Measurements from ENCODE around the gene SPRED3. TPM values are rescaled to one million over a fixed set of nuclear protein-coding genes. Genes with fewer than 3 reads are reported as not detected.

SPRED3 gene
- total RNA-seq, 1 experiment from 2014 or later: 5.6 TPM

GRCh38 chr19:38378866-38379265, 9.6 kb upstream of the SPRED3 start:
- Mint-ChIP-seq H3K27ac (ENCODE audit: low read depth, unreplicated experiment) (no peak overlapping the region), H3K4me1 (ENCODE audit: insufficient read depth, unreplicated experiment) (peaks cover 19% of the 10 kb centered on the region), H3K36me3 (ENCODE audit: insufficient read depth, unreplicated experiment) (peaks cover 71% of the 10 kb centered on the region), H3K9me3 (ENCODE audit: unreplicated experiment) (no peaks in the 10 kb centered on the region), H3K4me3 (ENCODE audit: unreplicated experiment) (no peak overlapping the region), H3K27me3 (ENCODE audit: insufficient read depth, unreplicated experiment) (no peaks in the 10 kb centered on the region)
- intact Hi-C loops (cut with micrococcal nuclease): no loop called here
- TF ChIP-seq CTCF (IDR thresholded peaks at IDR 0.05; ENCODE audit: unreplicated experiment): no peak
- BruUV-seq (replicated peaks): no TSS peak
- DNase-seq (ENCODE audit: unreplicated experiment): no peak
- ChIA-PET CTCF (interaction anchor here (0.6 kb wide), 1 partner anchor 497 kb away, joined by 3 read pairs; no protein-coding TSS in a partner anchor), POLR2A (no interaction called here)

- H3K27ac Mint-ChIP-seq (ENCODE audit: low read depth, unreplicated experiment): no peak overlapping the region
- H3K9me3 Mint-ChIP-seq (ENCODE audit: unreplicated experiment): no peaks in the 10 kb centered on the region
- TF ChIP-seq CTCF (IDR thresholded peaks at IDR 0.05; ENCODE audit: unreplicated experiment): no peak
- no peak for DNase-seq (ENCODE audit: unreplicated experiment)
- POLR2A ChIA-PET: no interaction called here
- intact Hi-C loops (cut with micrococcal nuclease): no loop called here
- H3K36me3 Mint-ChIP-seq (ENCODE audit: insufficient read depth, unreplicated experiment): peaks cover 72% of the 10 kb centered on the region
- no TSS peak for BruUV-seq (replicated peaks)
- CTCF ChIA-PET: interaction anchor here (0.9 kb wide), 1 partner anchor 116 kb away, joined by 4 read pairs; no protein-coding TSS in a partner anchor
- H3K27me3 Mint-ChIP-seq (ENCODE audit: insufficient read depth, unreplicated experiment): no peaks in the 10 kb centered on the region
- H3K4me1 Mint-ChIP-seq (ENCODE audit: insufficient read depth, unreplicated experiment): peaks cover 7% of the 10 kb centered on the region
- no peak overlapping the region for H3K4me3 Mint-ChIP-seq (ENCODE audit: unreplicated experiment)
These were observed 7.4 kb upstream of the SPRED3 start for GRCh38 chr19:38381138-38381537.

- TF ChIP-seq CTCF (IDR thresholded peaks at IDR 0.05; ENCODE audit: unreplicated experiment): no peak
- intact Hi-C loops (cut with micrococcal nuclease): no loop called here
- ChIA-PET POLR2A (no interaction called here), CTCF (interaction anchor here (0.6 kb wide), 1 partner anchor 267 kb away, joined by 4 read pairs; no protein-coding TSS in a partner anchor)
- Mint-ChIP-seq H3K27ac (ENCODE audit: low read depth, unreplicated experiment) (no peak overlapping the region), H3K4me1 (ENCODE audit: insufficient read depth, unreplicated experiment) (peaks cover 6% of the 10 kb centered on the region), H3K36me3 (ENCODE audit: insufficient read depth, unreplicated experiment) (peaks cover 58% of the 10 kb centered on the region), H3K4me3 (ENCODE audit: unreplicated experiment) (no peak overlapping the region), H3K9me3 (ENCODE audit: unreplicated experiment) (no peaks in the 10 kb centered on the region), H3K27me3 (ENCODE audit: insufficient read depth, unreplicated experiment) (no peaks in the 10 kb centered on the region)
- DNase-seq (ENCODE audit: unreplicated experiment): no peak
- BruUV-seq (replicated peaks): no TSS peak
These were observed 5.3 kb upstream of the SPRED3 start for GRCh38 chr19:38383184-38383583.

- Mint-ChIP-seq H3K4me3 (ENCODE audit: unreplicated experiment) (no peak overlapping the region), H3K9me3 (ENCODE audit: unreplicated experiment) (no peaks in the 10 kb centered on the region), H3K4me1 (ENCODE audit: insufficient read depth, unreplicated experiment) (peaks cover 6% of the 10 kb centered on the region), H3K36me3 (ENCODE audit: insufficient read depth, unreplicated experiment) (peaks cover 55% of the 10 kb centered on the region), H3K27me3 (ENCODE audit: insufficient read depth, unreplicated experiment) (no peaks in the 10 kb centered on the region), H3K27ac (ENCODE audit: low read depth, unreplicated experiment) (no peak overlapping the region)
- no peak for TF ChIP-seq CTCF (IDR thresholded peaks at IDR 0.05; ENCODE audit: unreplicated experiment)
- no peak for DNase-seq (ENCODE audit: unreplicated experiment)
- BruUV-seq (replicated peaks): no TSS peak
- ChIA-PET CTCF (interaction anchor here (1.2 to 1.5 kb wide), 2 partner anchors 19 to 144 kb away, joined by 4 to 6 read pairs; partner anchors contain the start of gene FAM98C), POLR2A (interaction anchor here (1.0 kb wide), 1 partner anchor 9 kb away, joined by 6 read pairs; the partner anchor contains the start of gene PSMD8)
- intact Hi-C loops (cut with micrococcal nuclease): no loop called here
These were observed 4.8 kb upstream of the SPRED3 start for GRCh38 chr19:38383743-38384142.

Data from MCF 10A (cell line).